ENCODE measurements around the gene TBC1D5. TPM values are rescaled to one million over a fixed set of nuclear protein-coding genes. Genes with fewer than 3 reads are reported as not detected.

The TBC1D5 gene
- total and polyA plus RNA-seq, 8 donors = 47.4 to 74.8 (median 55.3) TPM

GRCh38 chr3:17261627-17262369, 480.6 kb downstream of the TBC1D5 start:
- intact Hi-C loops (cut with DNase I) = no loop called here
- ATAC-seq (no peak), DNase-seq (no peak)
- no peak overlapping the region for H3K4me3 ChIP-seq
- no peaks in the 10 kb centered on the region for H3K36me3 ChIP-seq
- no peak overlapping the region for H3K27ac ChIP-seq
- H3K27me3 ChIP-seq = no peaks in the 10 kb centered on the region
- no peaks in the 10 kb centered on the region for H3K4me1 ChIP-seq
- no peak for TF ChIP-seq CTCF (IDR thresholded peaks at IDR 0.05)
- H3K9me3 ChIP-seq = no peaks in the 10 kb centered on the region

GRCh38 chr3:17260257-17260656, 482.2 kb downstream of the TBC1D5 start:
- Histone ChIP-seq H3K9me3 (no peaks in the 10 kb centered on the region), H3K36me3 (no peaks in the 10 kb centered on the region), H3K4me1 (no peaks in the 10 kb centered on the region), H3K27me3 (no peaks in the 10 kb centered on the region), H3K27ac (no peak overlapping the region), H3K4me3 (no peak overlapping the region)
- ATAC-seq (no peak), DNase-seq (no peak)
- TF ChIP-seq CTCF (IDR thresholded peaks at IDR 0.05) = no peak
- intact Hi-C loops (cut with DNase I) = no loop called here

GRCh38 chr3:17259685-17260084, 482.7 kb downstream of the TBC1D5 start:
- no peak for ATAC-seq
- Histone ChIP-seq H3K27ac (no peak overlapping the region), H3K9me3 (no peaks in the 10 kb centered on the region), H3K36me3 (no peaks in the 10 kb centered on the region), H3K27me3 (no peaks in the 10 kb centered on the region), H3K4me1 (no peaks in the 10 kb centered on the region), H3K4me3 (no peak overlapping the region)
- intact Hi-C loops (cut with DNase I) = loop anchor here in 1 of 2 donors (10.0 kb wide), 1 partner anchor 585 kb away; no protein-coding TSS in a partner anchor
- no peak for DNase-seq
- no peak for TF ChIP-seq CTCF (IDR thresholded peaks at IDR 0.05)

- no peak overlapping the region for H3K4me3 ChIP-seq
- no peaks in the 10 kb centered on the region for H3K4me1 ChIP-seq
- intact Hi-C loops (cut with DNase I) = loop anchor here in 1 of 2 donors (10.0 kb wide), 1 partner anchor 586 kb away; no protein-coding TSS in a partner anchor
- peak; percentile 60 to 76 for TF ChIP-seq CTCF (IDR thresholded peaks at IDR 0.05)
- H3K36me3 ChIP-seq = no peaks in the 10 kb centered on the region
- H3K27ac ChIP-seq = no peak overlapping the region
- H3K9me3 ChIP-seq = no peaks in the 10 kb centered on the region
- ATAC-seq (peak; percentile 50), DNase-seq (peak in 2 of 4 donors; percentile 28 to 41)
- no peaks in the 10 kb centered on the region for H3K27me3 ChIP-seq
Measured at GRCh38 chr3:17258823-17259436, 483.5 kb downstream of the TBC1D5 start.

GRCh38 chr3:17257269-17257668, 485.2 kb downstream of the TBC1D5 start:
- no peaks in the 10 kb centered on the region for H3K4me1 ChIP-seq
- H3K27me3 ChIP-seq = no peaks in the 10 kb centered on the region
- no peak overlapping the region for H3K4me3 ChIP-seq
- TF ChIP-seq CTCF (IDR thresholded peaks at IDR 0.05) = no peak
- DNase-seq (no peak), ATAC-seq (no peak)
- H3K27ac ChIP-seq = no peak overlapping the region
- H3K9me3 ChIP-seq = no peaks in the 10 kb centered on the region
- intact Hi-C loops (cut with DNase I) = loop anchor here in 1 of 2 donors (10.0 kb wide), 1 partner anchor 588 kb away; no protein-coding TSS in a partner anchor
- H3K36me3 ChIP-seq = no peaks in the 10 kb centered on the region
